ENCODE results near the gene EXOC6.

Gene EXOC6

DNA sequence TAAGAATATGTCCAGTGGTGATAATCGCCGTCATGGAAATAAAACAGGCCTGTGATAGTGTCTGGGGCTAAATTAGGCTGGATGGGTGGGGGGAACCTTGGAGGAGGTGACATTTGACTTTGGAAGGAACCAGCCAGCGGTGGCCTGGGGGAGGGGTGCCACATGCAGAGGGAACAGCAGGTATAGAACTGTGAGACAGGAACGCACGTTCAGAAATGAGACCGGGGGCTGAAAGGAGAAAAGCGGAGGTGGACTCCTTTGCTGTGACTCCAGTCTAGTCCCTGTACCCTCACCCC lies 222.8 kb downstream of the EXOC6 start:
- no peak for DNase-seq (ENCODE audit: low spot score)
- TF ChIP-seq, protein P1, sequence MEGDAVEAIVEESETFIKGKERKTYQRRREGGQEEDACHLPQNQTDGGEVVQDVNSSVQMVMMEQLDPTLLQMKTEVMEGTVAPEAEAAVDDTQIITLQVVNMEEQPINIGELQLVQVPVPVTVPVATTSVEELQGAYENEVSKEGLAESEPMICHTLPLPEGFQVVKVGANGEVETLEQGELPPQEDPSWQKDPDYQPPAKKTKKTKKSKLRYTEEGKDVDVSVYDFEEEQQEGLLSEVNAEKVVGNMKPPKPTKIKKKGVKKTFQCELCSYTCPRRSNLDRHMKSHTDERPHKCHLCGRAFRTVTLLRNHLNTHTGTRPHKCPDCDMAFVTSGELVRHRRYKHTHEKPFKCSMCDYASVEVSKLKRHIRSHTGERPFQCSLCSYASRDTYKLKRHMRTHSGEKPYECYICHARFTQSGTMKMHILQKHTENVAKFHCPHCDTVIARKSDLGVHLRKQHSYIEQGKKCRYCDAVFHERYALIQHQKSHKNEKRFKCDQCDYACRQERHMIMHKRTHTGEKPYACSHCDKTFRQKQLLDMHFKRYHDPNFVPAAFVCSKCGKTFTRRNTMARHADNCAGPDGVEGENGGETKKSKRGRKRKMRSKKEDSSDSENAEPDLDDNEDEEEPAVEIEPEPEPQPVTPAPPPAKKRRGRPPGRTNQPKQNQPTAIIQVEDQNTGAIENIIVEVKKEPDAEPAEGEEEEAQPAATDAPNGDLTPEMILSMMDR (IDR thresholded peaks at IDR 0.05; ENCODE audit: extremely low read depth, missing control alignments), result no peak

DNA sequence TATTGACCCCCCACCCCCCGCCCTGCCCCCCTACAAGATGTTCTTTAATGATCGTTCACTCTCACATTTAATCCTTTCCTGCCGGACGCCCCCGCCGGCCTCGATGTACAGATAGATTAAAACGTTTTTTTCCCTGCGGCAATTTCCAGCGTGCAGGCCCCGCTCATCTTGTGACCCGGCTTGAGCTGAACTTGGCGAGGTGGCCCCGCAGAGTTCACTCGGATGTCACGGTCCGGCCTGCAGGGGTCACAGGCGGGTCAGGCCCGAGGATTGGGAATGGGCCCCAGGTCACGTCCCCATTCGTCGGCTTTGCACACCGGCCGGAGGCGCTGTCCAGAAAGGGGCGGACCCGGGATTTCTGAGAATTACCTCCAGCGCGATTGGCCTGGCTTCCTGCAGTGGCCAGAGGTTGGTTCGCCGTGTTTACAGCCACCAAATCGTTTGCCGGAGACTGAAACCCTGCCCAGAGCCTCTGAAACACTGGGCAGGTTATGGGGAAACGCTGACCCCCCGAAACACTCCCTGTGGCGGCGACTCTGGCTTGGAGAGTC lies 223.4 kb downstream of the EXOC6 start:
- DNase-seq (ENCODE audit: low spot score), result peak; percentile 45
- TF ChIP-seq, protein P1 (IDR thresholded peaks at IDR 0.05; ENCODE audit: extremely low read depth, missing control alignments), result no peak

DNA sequence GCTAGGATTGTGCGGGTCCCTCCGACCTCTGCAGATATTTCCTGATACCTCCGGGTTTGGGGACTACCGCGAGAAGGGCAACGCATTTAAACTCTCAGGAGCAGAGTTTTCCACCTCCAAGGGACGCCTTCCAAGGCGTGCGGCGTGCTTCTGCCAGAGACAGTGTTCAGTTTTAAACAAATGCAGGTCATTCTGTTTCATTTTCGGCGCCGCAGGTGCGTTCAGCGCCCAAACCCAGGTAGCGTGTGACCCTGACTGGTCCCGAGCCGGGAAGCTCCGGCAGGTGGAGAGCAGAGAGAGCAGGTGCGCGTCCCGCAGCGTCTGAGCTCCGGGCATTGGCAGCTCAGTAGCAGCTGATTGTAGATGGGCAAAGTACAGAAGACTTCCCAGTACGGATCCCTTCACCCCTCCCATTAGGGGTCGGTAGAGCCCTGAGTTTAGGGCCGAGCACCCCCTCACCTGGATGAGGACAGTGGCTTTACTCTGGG lies 223.9 kb downstream of the EXOC6 start:
- peak; percentile 30 for DNase-seq (ENCODE audit: low spot score)
- TF ChIP-seq, protein P1 (IDR thresholded peaks at IDR 0.05; ENCODE audit: extremely low read depth, missing control alignments), result no peak

DNA sequence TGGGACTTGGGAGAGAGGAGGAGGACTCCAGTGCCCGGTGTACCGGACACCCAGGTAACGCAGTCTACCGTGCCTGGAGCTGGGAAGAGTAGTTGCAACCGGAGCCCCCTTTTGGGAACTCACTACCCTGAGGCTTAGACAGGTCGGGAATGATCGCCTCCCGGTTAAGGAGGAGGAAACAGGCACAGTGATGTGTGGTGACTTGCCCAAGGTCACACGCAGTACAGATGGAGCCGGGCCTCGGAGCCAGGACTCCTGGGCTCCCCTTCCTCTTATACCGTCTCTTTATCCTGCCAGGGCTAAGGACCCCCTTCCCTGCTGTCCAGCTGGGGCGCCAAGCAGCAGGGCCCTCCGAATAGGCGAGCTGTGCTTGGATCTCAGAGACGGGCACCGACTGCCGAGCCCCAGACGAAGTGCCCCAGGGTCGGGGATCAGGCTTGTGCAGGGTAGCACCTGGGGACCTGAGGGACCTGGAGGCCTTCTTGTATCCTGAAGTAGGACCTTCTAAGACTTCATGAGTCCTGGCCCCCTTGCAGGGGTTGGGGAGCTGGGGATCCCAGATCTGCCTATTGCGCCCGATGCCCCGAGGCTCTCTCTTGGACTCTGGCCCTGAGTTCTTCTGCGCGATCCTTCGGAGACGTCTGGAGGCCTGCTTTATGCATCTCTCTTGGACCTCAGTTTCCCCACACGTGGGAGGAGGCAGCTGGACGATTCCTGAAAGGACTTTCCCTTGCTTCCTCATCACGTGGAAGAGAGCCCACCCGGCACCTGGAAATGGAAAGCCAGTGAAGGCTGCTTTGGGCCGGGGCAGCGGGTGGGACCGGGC lies 224.6 kb downstream of the EXOC6 start:
- TF ChIP-seq, protein P1 (IDR thresholded peaks at IDR 0.05; ENCODE audit: extremely low read depth, missing control alignments), result no peak
- peak; percentile 38 for DNase-seq (ENCODE audit: low spot score)

DNA sequence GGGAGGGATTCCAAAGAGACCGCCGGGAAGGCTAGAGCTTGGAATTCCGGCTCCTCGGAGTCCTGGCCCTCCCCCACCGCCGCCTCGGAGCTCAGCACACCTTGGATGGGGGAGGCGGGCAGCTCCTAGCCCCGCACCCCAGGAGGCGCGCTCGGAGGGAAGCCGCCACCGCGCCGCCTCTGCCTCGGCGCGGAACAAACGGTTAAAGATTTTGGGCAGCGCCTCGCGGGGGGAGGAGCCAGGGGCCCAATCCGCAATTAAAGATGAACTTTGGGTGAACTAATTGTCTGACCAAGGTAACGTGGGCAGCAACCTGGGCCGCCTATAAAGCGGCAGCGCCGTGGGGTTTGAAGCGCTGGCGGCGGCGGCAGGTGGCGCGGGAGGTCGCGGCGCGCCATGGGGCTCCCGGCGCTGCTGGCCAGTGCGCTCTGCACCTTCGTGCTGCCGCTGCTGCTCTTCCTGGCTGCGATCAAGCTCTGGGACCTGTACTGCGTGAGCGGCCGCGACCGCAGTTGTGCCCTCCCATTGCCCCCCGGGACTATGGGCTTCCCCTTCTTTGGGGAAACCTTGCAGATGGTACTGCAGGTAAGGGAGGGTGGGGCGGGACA lies 225.3 kb downstream of the EXOC6 start, which contains the start of gene CYP26A1:
TSS of gene CYP26A1 (plus strand) at position 355 of the 608 bp plus-strand sequence. CDS start at position 397, 42 bp downstream.
- peak; percentile 42 for DNase-seq (ENCODE audit: low spot score)
- TF ChIP-seq, protein P1 (IDR thresholded peaks at IDR 0.05; ENCODE audit: extremely low read depth, missing control alignments), result no peak

DNA sequence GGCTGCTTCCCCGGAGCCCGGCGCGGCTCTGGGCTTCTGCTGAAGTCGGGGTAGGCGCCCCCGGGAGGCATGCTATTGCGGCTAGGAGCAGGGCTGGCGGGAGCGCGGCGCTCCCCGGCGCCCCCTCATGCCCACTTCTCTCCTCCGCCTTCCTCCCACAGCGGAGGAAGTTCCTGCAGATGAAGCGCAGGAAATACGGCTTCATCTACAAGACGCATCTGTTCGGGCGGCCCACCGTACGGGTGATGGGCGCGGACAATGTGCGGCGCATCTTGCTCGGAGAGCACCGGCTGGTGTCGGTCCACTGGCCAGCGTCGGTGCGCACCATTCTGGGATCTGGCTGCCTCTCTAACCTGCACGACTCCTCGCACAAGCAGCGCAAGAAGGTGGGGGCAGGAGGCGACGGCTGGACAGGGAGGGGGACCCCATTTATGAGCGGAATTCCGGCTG lies 225.9 kb downstream of the EXOC6 start:
- TF ChIP-seq, protein P1 (IDR thresholded peaks at IDR 0.05; ENCODE audit: extremely low read depth, missing control alignments), result no peak
- DNase-seq (ENCODE audit: low spot score), result no peak
